M059J (cell line): Measurements from ENCODE around the gene LRRC66. TPM values are rescaled to one million over a fixed set of nuclear protein-coding genes. Genes with fewer than 3 reads are reported as not detected.
A peak's percentile ranks its signal among the peaks of the same experiment; 100 is the strongest.

Experiments used
- DNase-seq: peaks from one replicate; pipeline ENCODE4 v3.0.0-alpha.2; 2012; ENCODE audit warnings: low read depth
- total RNA-seq: library from RNA; depleted of rRNA; stranded (reverse); fragments of >200 nt; shearing (Covaris generic); gene quantifications from 2 replicates; pipeline ENCODE4 v1.2.3, GENCODE V29; 2014; rRNA removed

Gene LRRC66
- total RNA-seq, 1 experiment from 2014 or later = not detected

DNA sequence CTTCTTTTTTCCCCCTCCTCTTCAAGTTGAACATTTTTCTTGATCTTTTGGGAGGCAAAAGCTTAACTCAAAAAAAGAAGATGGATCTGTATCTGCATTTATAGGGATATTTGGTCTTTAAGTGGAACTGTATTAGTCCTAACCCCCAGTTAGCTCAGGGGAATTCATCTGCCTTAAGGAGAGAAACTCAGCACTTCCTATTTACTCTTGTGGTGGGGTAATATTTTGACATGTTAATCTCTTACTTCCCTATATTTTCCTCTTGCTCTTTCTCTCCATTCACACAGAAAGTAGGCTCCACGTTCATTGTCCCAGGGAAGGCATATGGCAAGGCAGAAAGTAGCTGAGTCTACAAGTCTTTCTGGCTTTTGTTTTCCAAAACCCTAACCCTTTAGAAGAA lies 5.3 kb downstream of the LRRC66 start:
- DNase-seq = no peak

DNA sequence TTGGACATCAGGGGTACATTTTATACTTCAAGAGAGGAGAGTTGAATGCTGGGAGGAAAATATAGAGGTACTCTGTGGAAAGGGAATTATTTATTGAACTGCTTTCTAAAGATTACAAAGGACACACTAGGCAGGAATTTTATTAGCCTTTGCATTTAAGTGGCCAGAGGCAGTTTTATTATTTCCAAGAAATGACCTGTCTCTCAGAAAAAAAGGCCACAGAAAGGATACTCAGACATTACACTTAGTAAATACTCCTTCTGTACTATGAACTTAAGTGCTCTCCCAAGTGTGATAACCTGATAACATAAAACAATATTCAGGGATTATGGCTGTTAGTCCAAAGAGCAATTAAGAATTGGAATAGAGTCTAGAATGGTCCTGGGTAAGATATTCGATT lies 7.5 kb downstream of the LRRC66 start:
- no peak for DNase-seq

DNA sequence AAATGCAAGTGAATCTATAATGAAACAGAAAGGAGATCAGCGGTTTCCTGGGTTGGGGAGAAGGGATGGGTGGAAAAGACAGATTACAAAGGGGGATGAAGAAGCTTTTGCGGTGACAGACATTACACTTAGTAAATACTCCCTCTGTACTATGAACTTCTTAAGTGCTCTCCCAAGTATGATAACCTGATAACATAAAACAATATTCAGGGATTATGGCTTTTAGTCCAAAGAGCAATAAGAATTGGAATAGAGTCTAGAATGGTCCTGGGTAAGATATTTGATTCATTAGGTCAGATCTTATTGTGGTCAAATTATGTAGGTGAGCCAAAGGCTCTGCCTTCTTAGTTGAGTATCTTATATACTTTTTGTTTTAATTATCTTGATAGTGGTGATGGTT lies 9.2 kb downstream of the LRRC66 start:
- peak; percentile 24 for DNase-seq

DNA sequence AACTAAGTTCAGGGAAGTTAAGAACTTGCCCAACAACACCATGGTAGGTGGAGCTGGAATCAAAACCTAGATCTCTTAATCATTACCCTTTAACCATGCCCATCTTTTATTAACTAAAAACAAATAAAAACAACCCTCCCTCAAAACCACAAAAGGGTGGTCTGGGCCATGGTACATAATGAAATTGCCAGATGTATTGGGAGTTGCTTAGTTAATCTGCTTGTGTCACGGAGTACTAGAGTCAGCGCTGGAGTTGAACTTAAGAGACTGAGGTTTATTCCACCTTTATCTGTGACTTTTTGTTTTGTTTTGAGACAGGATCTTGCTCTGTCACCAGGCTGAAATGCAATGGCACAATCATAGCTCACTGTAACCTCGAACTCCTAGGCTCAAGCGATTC lies 13.3 kb downstream of the LRRC66 start:
- no peak for DNase-seq

DNA sequence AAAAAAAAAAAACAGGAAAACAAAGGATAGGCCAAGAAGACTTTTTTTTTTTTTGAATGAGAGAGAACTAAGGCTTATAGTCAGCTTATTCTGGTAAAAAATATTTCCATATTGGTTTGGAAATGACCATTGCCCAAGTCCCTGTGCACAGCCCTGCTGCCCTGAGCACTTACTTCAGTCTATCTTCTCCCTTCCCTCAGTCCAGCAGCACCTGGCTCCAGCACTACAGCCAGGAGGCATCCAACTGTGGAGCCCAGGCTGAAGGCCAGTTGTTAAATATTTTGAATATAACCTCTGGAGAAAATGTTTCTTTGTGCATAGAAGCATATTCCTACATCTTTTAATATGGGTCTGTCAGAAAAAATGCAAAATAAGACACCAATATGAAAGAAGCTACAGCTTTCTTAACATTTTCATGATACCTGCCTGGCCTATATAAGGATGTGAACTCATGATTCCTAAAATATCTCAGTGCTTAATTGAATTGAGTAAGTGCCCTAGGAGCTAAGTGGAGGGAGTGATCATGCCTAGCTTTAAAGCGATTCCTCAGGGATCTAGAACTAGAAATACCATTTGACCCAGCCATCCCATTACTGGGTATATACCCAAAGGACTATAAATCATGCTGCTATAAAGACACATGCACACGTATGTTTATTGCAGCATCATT lies 14.4 kb downstream of the LRRC66 start:
- DNase-seq = no peak

DNA sequence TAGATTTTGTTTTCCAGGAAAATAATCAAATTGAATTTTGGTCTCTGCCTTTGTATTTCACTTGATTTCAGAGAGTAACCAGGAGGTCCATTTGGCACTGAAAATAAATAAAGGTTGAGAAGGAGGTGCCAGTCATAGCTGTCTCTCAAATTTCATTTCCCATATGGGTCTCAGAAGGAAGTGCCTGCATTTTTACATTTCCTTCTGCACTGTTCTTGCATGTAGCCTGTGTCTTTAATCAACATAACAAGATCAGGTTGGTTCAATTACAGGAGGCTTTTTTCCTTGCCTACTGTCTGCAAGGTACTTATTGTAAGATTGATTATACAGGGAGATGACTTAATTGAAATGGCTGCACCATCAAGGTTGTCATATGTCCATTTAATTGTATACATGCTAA lies 15.7 kb downstream of the LRRC66 start:
- no peak for DNase-seq

DNA sequence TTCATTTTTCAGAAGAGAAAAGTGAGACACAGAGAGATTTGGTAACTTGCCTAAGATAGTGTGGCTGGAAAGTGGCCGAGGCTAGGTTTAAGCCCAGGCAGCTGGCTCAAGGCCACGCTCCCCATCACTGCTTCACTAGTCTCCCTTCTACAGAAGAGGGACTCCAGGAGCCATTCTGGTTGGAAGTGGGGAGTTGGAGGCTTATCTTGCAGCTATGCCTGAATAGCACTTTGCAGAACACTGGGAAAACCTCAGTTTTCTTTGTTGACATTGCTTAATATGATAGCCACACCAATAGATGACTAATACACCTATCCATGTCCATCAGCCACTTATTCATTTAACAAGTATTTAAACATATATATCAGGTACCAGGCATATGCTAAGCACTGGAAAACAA lies 18.5 kb downstream of the LRRC66 start:
- peak; percentile 15 for DNase-seq

DNA sequence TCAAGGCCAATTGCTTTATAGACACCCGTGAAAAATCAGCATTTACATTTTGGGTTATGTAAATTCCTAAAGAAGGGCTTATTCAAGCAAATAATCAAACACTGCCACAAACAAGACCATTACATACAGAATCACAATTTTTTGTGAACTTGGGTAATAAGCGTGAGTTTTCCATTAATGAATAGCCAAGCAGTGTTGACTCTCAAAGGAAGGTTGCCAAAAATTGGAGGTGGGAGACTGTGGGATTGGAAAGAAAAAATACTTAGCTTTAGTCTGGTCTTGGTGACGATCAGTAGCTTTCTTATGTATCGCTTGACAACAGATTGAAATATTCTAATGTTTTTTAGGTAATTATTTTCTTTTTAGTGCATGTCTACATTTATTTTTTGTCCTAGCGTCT lies 20.9 kb downstream of the LRRC66 start:
- DNase-seq = no peak

DNA sequence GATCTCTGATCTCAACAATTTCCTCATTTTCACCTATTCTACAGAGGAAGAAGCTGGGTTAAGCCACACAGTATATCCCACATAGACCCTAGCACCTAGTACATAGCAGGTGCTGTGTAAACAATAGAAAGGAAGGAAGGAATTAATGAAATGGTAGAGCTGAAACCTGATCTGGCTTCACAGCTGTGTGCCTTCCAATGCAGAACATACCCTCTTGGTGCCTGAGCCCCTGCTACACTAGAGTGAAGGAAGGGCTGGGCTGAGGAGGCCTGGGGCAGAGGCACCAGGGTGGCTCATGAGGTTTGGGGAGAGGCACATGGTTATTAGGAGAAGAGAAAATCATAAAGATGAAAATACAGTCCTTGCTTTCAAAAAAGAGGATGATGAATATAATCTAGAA lies 21.3 kb downstream of the LRRC66 start:
- DNase-seq = no peak

DNA sequence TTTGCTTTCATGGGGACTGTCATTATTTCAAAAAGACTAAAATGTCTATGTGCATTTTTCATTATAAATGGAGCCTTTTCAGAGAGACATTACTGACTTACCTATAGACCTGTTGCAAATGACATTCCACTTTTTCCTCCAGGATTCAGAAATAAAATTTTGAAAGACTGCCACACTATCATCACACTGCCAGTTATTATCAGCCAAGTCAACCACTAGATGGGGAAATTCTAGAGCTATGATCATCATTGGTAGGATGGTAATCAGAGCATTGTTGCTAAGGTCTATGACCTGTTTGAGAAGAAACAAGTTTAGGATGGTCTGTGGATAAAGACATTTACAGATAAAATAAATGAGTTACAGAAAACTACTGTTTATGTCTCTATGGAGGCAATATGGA lies 22.5 kb downstream of the LRRC66 start:
- DNase-seq = no peak

DNA sequence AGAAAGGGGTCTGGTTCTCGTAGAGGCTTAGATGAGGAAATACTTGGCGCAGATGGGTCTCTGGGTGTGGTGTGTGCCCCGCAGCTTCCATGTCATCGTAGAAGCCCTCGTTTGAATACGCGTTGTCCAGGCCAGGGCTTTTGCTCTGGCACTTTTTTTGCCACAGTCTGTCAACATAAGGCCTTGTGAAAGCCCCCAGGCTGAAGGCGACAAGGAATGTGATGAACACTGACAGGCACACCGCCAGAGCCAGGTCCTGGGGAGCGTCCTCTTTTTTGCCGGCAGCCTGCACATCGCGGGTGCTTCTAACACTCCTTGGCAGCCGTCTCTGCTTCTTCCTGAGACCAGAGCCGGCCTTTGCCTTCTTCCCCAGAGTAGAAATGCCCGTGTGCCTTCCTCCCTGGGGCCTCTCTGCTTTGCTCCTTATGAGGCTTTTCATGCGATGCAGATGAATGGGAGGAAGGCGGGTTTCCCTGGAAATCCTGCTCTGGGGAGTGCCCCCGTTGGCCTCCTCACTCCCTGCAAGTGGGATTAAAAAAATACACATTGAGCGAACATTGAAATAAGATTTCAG lies 24.4 kb downstream of the LRRC66 start:
- DNase-seq = no peak

DNA sequence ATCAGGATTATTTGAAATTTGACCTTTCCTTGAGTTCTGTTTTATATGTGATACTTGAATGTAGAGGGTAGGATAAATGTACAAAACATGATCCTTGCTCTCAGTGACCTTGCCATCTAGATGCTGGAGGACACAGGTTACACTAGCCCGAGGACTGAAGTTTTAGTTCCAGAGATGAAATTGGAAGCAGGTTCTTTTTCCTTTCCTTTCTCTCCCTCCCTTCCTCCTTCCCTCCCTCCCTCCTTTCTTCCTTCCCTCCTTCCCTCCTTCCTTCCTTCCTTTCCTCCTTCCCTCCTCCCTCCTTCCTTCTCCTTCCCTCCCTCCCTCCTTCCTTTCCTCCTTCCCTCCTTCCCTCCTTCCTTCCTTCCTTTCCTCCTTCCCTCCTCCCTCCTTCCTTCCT lies 54.3 kb downstream of the LRRC66 start:
- DNase-seq = no peak

DNA sequence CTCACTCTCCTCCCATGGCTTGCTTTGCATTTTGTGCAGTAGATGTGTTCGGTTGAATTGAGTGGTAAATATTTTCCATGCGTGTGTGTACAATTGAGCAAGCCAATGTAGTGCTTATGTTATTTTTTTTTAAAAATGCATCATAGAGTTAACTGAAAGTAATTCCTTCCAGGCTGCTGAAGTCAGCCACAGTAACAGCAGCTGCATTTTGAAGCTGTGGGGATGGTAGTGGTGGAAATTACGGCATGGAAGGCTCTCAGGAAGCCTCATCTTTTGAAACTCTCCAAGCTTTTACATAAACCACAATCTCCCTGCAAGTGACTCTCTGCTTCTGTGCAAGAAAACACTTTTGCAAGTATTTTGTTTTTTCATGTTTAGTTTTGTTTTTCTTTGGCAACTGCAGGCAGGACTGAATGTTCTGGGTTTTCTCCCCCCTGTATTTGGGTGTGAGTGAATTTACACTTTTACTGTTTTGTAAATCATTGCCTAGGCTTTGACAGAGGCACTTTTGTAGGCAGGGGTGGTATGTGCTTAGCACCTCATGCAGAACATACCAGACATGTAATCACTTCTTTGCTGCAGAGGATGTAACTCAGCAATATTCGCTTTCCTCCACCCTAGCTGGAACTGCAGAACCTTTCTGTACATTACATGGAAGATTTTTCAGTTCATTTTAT lies 56.2 kb downstream of the LRRC66 start:
- no peak for DNase-seq

DNA sequence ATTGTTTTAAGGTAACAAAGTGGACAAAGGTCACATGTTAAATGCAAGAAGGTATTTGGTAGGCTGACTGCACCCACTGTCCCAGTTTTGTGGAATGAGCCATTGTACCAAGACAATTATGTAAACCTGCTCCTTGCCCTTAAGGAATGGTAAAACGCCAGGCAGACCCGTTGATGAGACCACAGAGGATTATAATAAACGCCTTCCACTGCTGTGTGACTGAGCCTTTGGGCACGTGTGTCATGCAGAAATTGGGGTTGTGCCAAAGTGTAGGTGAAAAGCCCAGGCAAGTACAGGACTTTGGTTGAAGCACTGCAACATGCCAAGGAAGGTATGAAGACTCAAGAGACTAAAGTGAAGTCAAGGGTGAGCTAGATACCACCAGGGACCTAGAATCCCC lies 59.7 kb downstream of the LRRC66 start:
- DNase-seq = peak; percentile 65

DNA sequence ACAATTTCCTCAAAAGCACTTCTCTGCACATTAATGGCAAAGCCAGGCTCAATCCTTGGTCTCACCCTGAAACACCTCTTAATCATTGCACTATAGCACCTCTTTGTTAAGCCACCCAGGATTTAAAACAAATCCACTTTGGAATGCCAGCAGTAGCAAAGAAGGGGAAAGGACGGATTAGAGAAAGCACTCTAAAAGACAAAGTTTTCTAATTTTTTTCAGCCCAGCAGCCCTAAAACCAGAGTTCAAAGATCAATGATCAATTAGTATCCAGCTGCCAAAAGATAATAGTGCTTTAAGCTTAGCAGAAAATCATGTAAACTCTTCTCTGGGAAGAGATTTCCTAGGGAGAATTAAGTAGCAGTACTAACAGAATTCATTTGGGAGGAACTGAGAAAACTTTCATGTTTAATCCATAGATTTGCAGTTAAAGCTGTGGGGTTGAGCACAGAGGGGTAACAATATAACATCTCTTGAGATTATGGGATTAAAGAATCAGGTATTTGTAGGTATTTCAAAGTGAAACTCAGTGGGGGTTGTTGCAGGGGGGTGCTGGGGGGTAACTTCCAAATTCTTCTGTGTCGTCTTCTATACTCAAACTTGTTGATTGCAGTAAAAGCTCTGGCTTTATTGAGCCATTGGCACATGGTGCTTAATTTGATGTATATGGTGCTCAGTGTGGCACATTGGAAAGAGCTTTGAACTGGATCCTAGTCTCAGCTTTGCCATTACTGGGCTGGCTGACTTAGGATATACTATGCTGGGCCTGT lies 61.8 kb downstream of the LRRC66 start:
- no peak for DNase-seq

Other genes with a start within 250 kb of the LRRC66 start
- 26.0 and 29.4 TPM in 2 replicates for gene DCUN1D4, start 177.2 kb downstream of the LRRC66 start, total RNA-seq
- 15.5 and 33.1 TPM in 2 replicates for gene SGCB, start 17.9 kb upstream of the LRRC66 start, total RNA-seq
- gene SPATA18, start 30.9 kb upstream of the LRRC66 start, total RNA-seq = not detected in 2 replicates